Hematopoietic multipotent progenitor cell (in vitro differentiated cells): ENCODE results near the gene PIM3. TPM values are rescaled to one million over a fixed set of nuclear protein-coding genes. Genes with fewer than 3 reads are reported as not detected.

Experiments
- DNase-seq, 3 donors: peaks; one replicate each; pipeline ENCODE4 v3.0.0-alpha.2; 2011 to 2015; ENCODE audit warnings: low read depth in 2 of 3, low spot score in 2 of 3
- total RNA-seq: library from RNA; depleted of rRNA; stranded (reverse); fragments of >200 nt; gene quantifications from one replicate; pipeline ENCODE4 v1.2.3, GENCODE V29; 2012

PIM3 gene
- total RNA-seq, 1 donor, result 84.6 TPM

- DNase-seq, result no peak
Measured at GRCh38 chr22:49965091-49966040, 4.8 kb downstream of the PIM3 start.

- no peak for DNase-seq
Measured at GRCh38 chr22:49966041-49966773, 5.6 kb downstream of the PIM3 start.

DNA sequence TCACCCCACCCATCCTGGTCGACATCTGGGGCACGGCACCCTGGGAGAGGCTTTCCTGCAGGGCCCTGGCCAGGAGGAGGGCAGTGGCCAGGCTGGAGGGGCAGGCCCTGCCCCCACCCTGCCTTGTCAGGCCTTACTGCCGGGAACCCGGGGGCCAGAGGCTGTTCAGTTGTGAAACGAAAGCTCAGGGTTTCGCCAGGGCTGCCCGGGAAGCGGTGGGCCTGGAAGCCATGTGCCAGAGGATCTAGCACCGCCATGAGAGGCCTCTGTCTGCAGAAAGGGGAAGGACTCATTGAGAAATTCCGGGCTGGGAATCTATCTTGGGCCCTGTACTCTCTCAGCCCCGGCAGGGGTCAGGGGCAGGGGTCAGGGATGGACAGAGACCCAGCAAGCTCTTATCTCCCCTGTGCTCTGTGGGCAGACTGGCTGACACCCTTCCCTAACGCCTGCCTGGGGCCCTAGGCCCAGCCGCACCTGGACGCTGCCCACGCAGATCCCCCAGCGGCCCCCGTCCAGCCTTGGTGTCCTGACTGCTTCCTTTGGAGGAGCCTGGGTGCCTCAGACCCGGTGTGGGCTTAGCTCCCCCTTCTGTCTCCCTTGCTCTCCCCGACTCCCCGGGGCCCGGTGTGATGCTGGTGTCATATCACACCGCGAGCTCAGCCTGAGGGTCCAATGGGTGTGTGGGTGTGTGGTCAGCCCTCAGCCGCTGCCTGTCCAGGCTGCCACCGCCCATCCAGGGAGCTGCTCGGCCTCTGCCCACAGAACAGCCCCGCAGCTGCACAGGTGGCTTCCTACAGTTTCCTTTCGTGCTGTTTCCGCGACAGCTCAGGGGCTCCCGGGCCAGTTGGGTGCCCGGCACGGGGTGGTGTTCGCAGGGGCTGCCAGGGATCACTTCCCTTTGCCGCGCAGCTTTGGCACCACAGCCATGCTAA is 6.5 kb downstream of the PIM3 start:
- DNase-seq, result peak in 1 of 3 donors; percentile 60

- no peak for DNase-seq
Measured at GRCh38 chr22:49967706-49968208, 7.2 kb downstream of the PIM3 start.

DNA sequence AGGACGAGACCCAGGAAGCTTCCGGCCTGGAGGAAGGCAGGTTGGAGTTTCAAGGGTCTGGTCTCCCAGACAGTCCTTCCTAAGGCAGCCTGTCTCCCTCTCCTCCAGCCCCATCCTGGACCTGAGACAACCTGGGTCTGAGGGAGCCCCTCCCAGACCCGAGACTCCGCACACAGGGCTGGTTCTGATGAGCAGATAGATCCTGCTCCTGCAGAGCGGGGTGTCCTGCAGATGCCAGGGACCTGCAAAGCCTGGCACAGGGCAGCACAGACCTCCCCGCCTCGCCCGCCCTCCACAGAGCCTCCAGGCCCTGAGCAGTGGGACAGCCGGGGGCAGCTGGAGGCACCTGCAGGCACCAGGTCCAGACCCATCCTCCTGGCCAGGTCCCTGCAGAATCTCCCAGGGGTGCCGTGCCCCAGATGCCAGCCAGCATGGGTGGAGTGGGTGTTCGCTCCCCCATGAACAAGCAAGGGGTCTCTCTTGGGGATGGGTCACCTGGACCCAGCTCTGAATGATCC is 7.8 kb downstream of the PIM3 start:
- no peak for DNase-seq

- no peak for DNase-seq
Measured at GRCh38 chr22:49968831-49969661, 8.5 kb downstream of the PIM3 start.

DNA sequence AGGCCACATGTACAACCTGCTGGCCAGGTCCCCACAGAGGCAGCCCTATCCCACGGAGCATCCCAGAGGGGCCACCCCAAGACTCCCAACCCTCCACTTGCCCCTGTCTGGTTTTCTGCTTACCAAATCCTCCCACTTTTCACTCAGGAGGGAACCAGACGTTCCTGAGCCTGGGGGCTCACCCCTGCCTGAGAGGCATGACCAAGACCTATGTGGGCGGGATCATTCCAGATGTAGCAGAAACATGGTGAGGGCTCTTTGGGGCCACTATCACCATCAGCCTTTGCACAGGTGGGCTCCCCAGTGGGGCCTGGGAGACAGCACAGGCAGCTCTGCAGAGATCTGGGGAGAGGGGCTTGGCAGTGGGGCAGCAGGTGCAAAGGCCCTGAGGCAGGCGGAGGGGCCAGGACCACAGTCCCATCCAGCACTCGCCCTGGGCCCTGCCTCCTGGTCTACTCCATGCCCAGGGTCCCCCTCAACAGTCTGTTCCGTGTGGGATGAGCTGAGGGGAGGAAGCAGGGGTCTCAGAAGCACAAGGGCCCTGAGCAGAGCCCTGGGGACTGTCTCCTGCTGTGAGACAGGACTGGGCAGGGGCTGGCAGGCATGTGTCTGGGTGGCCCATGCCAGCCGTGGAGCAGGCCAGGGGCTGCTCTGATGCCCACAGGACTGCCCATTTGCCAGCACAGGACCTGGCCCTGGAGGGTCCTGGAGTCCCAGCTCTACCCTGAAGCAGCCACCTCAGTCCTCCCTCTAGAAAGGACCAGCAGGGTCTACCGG is 9.4 kb downstream of the PIM3 start:
- no peak for DNase-seq

DNA sequence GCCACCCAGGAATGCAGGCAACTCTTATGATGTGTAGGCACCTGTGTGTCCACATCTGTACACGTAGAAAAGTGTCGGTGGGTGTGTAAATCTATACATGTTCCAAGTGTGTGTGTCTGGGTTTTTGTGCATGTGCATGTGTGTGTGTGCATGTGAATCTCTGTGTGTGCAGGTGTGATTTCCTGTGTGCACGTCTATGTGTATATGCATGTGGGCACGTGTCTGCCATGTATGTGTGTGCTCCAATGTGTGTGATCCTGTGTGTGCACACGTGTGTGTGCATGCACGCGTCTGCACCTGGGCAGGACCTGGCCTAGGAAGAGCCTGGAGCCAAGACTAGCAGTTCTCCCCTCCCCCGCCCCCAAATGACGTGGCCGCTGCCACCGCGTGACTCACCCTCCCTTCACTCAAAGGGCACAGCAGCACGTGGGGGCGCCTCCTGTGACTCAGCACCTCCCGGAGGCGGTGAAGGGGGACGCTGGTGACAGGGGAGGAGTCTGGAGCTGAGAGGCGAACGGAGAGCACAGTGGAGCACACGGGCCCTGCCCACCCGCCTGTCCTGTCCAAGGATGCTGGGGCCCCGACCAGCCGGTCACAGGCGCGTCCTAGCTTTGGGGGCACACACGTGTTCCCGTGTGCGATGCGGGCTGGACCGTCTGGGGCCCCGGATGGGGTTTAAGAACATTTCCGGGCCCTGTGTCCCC is 10.1 kb downstream of the PIM3 start:
- DNase-seq, result peak; percentile 87 to 99 (median 99)

DNA sequence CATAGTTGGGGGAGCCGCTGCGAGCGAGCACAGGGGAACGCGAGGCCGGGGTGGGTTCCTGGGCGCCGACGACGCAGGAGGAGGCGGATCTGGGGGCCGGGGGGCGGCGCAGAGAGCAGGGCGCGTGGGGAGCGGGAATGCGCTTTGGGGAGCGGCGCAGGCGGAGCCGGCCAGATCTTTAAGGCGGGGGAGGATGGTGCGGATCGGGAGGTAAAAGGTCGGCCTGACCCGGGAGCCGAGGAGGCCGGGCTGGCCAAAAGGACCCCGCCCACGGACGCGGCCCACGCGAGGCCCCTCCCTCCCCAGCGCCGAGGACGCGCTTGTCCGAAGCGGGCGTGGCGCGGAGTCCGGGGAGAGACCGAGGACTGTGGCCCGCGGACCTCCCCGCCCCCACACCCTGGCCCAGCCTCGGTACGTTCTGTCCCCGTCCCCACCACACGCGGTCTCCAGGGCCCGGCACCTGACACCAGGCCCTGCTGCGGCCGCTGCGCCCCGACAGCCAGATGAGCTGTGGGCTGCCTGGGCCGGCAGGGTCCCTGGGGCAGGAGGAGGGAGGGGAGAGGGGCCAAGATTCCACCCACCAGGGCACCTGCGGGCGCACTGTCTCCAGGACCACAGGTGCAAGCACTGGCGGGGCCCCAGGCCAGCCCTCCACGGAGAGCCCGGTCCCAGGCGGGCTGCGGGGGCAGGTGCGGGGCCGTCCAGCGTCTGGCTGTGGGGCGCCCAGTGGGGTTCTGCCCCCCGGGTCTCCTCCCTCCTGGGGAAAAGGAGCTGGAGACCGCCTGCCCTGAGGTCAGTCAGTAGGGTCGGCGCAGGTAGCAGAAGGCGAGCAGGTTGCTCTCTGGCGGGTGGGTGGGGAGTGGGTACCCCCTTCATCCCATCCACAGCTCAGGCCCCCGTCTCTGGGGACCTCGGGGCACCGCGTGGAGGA is 10.9 kb downstream of the PIM3 start:
- peak in 1 of 3 donors; percentile 39 for DNase-seq

- no peak for DNase-seq
Measured at GRCh38 chr22:49972163-49973017, 11.8 kb downstream of the PIM3 start.

DNA sequence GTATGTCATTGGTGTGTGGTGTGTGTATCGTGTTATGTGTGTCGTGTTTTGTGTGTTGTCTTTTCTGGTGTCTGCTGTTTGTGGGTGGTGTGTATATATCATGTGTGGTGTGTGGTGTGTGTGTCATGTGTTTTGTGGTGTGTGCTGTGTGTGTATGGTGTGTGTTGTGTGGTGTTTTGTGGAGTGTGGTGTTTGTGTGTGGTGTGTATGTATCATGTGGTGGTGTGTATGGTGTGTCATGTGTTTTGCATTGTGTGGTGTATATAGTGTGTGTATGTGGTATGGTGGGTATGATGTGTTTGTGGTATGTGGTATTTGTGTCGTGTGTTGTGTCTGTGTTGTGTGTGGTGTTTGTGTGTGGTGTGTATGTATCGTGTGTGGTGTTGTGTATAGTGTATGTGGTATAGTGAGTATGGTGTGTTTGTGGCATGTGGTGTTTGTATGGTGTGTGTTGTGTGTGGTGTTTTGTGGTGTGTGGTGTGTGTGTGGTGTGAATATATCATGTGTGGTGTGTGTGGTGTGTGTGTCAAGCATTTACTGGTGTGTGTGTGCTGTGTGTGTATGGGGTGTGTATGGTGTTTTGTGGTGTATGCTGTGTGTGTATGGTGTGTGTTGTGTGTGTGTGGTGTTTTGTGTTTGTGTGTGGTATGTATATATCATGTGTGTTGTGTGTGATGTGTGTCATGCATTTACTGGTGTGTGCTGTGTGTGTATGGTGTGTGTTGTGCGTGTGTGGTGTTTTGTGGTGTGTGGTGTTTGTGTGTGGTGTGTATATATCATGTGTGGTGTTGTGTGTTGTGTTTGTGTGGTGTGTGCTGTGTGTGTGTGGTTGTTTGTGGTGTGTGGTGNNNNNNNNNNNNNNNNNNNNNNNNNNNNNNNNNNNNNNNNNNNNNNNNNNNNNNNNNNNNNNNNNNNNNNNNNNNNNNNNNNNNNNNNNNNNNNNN is 12.7 kb downstream of the PIM3 start:
- DNase-seq, result no peak

DNA sequence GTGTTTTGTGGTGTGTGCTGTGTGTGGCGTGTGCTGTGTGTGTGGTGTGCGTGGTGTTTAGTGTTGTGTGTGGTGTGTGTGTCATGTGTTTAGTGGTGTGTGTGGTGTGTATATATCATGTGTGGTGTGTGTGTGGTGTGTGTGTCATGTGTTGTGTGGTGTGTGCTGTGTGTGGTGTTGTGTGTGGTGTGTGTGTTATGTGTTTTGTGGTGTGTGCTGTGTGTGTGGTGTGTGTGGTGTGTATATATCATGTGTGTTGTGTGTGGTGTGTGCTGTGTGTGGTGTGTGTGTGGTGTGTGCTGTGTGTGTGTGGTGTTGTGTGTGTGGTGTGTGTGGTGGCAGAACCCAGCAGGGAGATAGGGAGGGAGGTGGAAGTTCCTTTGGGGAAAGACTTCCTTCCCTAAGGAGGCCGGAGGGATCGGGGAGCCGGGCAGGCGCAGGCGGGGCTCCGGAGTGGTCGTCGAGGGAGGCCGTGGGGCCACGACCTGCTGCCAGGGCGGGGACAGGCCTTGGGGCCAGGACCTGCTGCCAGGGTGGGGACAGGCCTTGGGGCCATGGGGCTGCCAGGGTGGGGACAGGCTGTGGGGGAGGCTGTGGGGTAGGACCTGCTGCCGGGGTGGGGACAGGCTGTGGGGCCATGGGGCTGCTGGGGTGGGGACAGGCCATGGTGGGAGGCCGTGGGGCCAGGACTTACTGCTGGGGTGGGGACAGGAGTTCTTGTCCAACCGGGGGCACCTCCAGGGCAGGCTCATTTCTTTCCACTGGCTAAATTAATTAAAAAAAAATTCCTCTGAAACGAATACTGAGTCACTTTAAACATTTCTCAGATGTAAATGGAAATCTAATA is 15.2 kb downstream of the PIM3 start:
- no peak for DNase-seq

DNA sequence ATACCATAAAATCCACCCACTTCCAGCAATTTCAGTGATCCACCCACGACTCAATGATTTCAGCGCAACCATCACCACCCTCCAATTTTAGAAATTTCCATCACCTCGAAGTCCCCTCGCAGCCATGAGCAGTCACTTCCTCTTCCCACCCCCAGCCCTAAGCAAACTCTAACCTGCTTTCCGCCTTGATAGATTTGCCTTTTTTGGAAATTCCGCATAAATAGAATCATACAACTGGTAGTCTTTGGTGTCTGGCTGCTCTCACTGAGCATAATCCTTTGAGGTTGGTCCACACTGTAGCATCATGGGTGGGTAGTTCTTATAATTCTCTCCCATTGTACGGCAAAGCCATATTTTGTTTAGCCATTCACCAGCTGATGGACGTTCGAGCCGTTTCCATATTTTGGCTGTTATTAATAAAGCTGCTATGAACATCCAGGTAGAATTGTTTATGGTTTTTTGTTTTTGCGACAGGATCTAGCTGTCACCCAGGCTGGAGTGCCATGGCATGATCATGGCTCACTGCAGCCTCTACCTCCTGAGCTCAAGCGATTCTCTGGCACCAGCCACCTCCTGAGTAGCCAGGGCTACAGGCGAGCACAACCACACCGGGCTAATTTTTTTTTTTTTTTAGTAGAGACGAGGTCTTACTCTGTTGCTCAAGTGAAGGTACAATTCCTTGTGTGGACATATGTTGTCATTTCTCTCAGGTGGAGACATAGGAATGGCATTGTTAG is 16.0 kb downstream of the PIM3 start:
- peak in 1 of 3 donors; percentile 43 for DNase-seq
